Hematopoietic multipotent progenitor cell treated with erythropoietin and hydrocortisone succinate and interleukin-3 and kit ligand, for 4 days (in vitro differentiated cells): ENCODE measurements around the gene JPT1.
"Not testable (repeated sequence)": the region's sequence is repeated elsewhere in the genome, so short reads cannot be mapped to it uniquely, and the experiment has no call there.

Experiments
- DNase-seq: peaks from one replicate; pipeline ENCODE4 v3.0.0-alpha.2; 2015

Gene JPT1

GRCh38 chr17:75129576-75129975 is 24.7 kb downstream of the JPT1 start:
- no peak for DNase-seq

GRCh38 chr17:75128694-75129505 is 25.4 kb downstream of the JPT1 start:
- DNase-seq = no peak

GRCh38 chr17:75127936-75128335 is 26.4 kb downstream of the JPT1 start:
- not testable (repeated sequence) for DNase-seq

- no peak for DNase-seq
Observed at GRCh38 chr17:75126954-75127353, 27.4 kb downstream of the JPT1 start.

- no peak for DNase-seq
Observed at GRCh38 chr17:75125984-75126383, 28.3 kb downstream of the JPT1 start.

DNA sequence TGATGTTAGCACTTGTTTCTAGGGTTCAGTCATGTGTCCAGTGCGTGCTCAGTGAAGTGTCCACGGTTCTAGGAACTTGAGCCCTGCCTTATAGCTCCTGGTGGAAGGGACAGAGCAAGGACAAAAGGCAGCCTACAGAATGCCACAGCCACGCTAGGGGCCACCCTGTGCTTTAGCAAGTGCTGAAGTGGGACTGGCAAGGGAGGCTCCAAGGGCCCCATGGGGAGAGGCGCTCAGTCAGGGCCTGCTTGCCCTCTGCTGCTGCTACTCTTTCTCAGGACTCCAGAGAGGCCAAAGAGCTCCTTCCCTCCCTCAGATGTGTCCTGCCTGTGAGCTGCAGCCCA is 29.5 kb downstream of the JPT1 start:
- peak; percentile 62 for DNase-seq

DNA sequence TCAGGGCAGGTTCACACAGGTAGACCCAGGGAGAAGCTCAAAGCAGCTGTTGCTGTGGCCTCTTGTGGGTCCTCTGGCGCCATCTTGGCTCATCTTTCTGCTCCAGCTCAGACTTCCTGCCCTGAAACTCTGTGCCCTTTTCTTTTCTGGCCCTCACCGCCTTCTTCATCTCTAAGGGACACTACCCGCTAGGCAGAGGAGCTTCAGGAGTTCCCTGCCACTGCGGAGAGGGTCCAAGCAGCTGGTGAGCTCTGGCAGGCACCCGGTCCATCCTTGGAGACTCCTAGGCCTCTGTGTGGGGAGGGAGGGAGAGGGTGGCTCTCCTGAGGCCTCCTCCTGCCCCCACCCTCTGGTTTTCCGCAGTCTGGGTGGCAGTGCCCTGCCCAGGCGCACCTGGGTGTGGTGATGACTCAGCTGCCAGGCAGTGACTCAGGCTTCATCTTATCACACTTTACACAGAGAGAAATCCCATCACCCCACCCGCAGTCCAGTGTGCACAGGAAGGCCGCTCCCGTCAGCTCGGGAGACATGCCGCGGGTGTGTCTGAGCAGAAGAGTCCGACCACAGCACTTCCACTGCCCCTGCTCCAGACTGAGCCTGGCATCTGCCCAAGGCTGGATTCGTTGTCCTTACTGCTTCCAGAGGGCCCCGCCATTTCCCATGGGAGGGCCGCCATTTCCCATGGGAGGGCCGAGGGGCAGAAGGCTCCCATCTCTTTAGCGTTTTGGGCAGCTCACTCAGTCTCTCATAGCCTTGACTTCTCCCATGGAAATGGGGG is 30.1 kb downstream of the JPT1 start:
- peak; percentile 98 for DNase-seq

GRCh38 chr17:75118307-75118706 is 36.0 kb downstream of the JPT1 start:
- DNase-seq = no peak

DNA sequence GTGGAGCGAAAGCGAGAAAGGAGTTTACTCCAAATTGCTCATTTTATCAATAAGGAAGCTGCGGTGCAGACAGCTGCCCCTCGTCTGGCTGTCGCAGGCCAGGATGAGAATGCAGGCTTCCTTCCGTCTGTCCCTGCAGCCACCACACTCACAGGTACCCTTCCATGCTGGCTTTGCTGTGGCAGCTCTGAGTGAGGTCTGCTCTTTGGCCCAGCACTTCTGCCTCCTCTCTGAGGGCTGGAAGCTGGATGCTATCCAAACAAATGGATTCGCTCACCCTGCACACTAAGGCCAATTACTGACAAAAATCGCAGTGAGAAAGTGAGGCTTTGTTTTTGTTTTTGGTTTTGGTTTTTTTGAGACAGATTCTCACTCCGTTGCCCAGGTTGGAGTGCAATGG is 37.6 kb downstream of the JPT1 start:
- no peak for DNase-seq

GRCh38 chr17:75115555-75115954 is 38.8 kb downstream of the JPT1 start:
- DNase-seq = peak; percentile 59

GRCh38 chr17:75114552-75115314 is 39.6 kb downstream of the JPT1 start:
- DNase-seq = peak; percentile 41

DNA sequence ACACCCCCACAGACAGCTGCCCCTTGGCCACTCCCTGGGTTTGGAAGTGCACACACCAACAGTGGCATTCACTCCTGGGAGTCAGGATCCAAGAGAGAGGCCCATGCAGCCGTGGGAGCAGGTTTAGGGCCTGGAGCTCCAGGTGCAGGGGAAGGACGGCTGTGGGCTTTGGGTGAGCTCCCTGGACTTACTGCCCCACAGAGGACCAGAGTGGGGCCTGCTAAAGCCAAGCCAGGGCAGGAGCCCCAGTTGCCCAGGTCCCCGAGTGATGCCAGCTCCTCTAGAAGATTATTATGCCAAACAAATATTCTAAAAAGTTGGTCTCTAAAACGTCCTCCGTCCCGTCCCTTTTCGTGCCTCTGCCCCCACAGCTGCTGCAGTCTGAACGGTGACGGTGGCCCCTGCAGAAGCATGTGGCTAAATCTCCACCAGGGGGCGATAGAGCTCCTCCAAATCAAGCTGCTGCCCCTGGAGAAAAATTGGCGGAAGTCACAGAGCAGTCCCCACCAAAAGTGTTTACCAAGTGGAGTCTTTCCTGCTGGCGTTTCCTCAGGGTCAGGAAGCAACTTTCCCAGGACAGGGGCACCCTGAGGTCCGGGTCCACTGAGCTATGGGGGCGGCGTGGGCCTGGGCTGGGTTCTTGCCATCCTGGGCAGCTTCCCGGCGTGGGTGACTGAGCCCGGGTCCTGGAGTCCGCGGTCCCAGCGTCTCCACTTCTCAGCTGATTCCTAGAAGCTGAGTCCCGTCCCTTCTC is 40.3 kb downstream of the JPT1 start:
- DNase-seq = peak; percentile 97

DNA sequence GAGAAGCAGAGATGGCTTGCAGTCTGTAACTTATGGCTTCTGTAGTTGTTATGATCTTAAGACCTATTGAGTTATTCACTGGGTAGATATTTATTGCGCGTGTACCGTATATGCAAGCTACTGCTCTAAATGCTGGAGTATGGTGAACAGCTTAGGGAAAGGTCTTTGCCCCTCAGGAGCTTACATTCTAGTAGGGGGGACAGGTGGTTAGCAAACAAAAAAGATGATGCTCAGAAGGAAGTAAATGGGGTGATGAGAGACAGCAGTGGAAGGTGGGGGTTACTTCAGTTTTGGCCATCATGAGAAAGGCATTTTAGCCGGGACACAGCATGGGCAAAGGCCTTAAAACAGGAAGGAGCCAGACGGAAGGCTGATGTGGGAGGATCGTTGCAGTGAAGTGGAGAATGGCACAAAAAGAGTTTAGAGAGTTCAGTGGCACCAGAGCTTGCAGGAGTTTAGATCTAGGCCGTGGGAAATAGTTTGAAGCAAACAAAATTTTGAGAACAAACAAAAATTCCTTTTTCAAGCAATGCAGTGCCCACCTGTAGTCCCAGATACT is 42.5 kb downstream of the JPT1 start:
- DNase-seq = no peak

DNA sequence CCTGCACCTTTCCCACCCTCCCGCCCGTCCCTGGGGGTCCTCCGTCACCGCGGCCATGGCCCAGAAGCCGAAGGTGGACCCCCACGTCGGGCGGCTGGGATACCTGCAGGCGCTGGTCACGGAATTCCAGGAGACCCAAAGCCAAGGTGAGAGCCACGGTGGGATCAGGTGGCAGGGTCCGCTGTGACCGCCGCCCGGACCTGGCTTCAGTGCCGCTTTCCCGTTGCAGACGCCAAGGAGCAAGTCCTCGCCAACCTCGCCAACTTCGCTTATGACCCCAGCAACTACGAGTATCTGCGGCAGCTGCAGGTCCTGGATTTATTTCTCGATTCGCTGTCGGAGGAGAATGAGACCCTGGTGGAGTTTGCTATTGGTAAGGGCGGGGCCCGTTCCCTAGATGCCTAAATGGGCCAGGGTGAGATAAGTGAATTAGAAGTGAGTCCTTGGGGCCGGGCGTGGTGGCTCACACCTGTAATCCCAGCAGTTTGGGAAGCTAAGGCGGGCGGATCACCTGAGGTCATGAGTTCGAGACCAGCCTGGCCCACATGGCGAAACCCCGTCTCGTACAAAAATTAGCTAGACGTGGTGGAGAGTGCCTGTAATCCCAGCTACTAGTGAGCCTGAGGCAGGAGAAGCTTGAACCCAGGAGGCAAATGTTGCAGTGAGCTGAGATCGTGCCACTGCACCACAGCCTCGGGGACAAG is 43.9 kb downstream of the JPT1 start:
- peak; percentile 69 for DNase-seq

DNA sequence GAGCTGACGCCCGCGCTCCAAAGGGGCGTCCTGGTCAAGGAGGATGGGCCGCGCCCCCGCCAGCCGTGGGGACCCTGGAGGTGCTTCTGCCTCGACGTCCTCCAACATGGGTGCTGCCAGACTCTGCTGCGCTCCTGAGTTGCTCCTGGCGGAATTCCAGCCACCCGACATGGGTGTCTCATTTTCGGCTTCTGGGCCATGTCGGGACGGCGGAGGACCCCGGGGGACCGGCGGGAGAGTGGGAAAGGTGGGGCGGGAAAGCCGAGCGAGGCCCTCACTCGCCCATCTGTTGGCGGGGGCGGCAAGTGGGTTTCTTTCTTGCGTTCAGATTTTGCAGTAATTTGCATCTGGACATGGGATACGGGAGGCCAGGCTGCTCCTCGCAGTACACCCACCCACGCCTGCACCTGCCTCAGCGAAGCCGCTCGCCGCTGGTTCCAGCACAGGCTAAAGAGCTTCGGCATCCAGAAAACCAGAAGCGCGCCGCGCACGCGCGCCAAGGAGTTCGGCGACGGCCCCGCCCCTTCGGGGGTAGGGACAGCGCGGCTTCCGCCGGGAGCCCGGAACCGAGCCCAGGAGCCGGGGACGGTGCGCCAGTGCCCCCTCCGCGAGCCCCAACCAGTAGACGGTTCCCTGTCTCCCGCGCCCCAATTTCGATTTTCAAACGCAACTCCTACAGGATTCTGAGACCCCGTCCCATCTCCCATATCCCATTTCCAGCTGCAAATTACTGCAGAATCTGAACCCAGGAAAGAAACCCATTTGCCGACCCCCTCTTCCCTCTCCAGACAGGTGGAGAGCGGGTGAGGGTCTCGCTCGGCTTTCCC is 44.7 kb downstream of the JPT1 start, which contains the start of gene ARMC7:
Gene ARMC7, plus strand, starts transcription at position 563 of the 827 bp plus-strand sequence. CDS start 320 bp downstream, outside the sequence.
- peak; percentile 95 for DNase-seq

DNA sequence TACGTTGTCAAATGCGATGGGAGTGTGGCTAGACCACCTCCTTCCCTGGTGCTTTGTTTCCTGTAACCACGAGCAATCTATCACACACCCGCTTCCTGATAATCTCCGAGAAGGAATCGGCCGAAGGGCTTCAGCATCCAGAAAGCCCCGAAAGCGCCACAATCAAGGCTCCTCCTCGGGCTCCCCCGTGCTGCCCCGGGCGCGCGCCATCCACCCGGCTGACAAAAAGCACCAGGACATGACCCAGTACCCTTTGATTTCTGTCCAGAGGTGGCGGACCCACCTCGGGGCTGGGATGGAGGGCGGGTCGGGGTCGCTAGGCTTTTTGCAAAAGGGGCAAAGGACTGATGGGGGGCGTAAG is 45.3 kb downstream of the JPT1 start:
- peak; percentile 60 for DNase-seq

- DNase-seq = no peak
Observed at GRCh38 chr17:75108193-75108592, 46.1 kb downstream of the JPT1 start.

GRCh38 chr17:75105126-75106080 is 48.9 kb downstream of the JPT1 start:
- peak; percentile 68 for DNase-seq
